KOPT-K1 (cell line): Measurements from ENCODE around the gene RARRES2.
"Not testable (repeated sequence)": the region's sequence is repeated elsewhere in the genome, so short reads cannot be mapped to it uniquely, and the experiment has no call there.

ENCODE experiments used
- H3K27ac ChIP-seq: fragments of 200-600 bp; sonication (generic); 2 replicates; pipeline ENCODE4 v1.5.1; 2016; ENCODE audit warnings: antibody characterized with exemption, mild to moderate bottlenecking, low read depth, low read length; ENCODE audit not compliant: poor library complexity, severe bottlenecking
- H3K36me3 ChIP-seq: fragments of 200-600 bp; sonication (generic); 2 replicates; pipeline ENCODE4 v1.5.1; 2017; ENCODE audit warnings: antibody characterized with exemption, mild to moderate bottlenecking, low read length, moderate library complexity; ENCODE audit not compliant: insufficient read depth
- H3K9me3 ChIP-seq: fragments of 200-600 bp; sonication (generic); 2 replicates; pipeline ENCODE4 v1.5.1; 2017; ENCODE audit warnings: antibody characterized with exemption, low read length, mild to moderate bottlenecking; ENCODE audit not compliant: insufficient read depth, poor library complexity, severe bottlenecking

Gene RARRES2

GRCh38 chr7:150313367-150313809 lies 28.0 kb downstream of the RARRES2 start:
- Histone ChIP-seq H3K36me3 (no peaks in the 10 kb centered on the region), H3K27ac (no peak overlapping the region)

GRCh38 chr7:150312649-150313366 lies 28.6 kb downstream of the RARRES2 start:
- H3K9me3 ChIP-seq, H3K27ac ChIP-seq: not testable (repeated sequence)

More at GRCh38 chr7:150313367-150313809, 28.0 kb downstream of the RARRES2 start:
- no peaks in the 10 kb centered on the region for H3K9me3 ChIP-seq

GRCh38 chr7:150311711-150312110 lies 29.7 kb downstream of the RARRES2 start:
- no peak overlapping the region for H3K27ac ChIP-seq
- H3K9me3 ChIP-seq = no peaks in the 10 kb centered on the region

More at GRCh38 chr7:150312649-150313366, 28.6 kb downstream of the RARRES2 start:
- not testable (repeated sequence) for H3K36me3 ChIP-seq

GRCh38 chr7:150311146-150311545 lies 30.3 kb downstream of the RARRES2 start:
- no peaks in the 10 kb centered on the region for H3K36me3 ChIP-seq
- no peak overlapping the region for H3K27ac ChIP-seq
- no peaks in the 10 kb centered on the region for H3K9me3 ChIP-seq

More at GRCh38 chr7:150311711-150312110, 29.7 kb downstream of the RARRES2 start:
- H3K36me3 ChIP-seq = no peaks in the 10 kb centered on the region

- Histone ChIP-seq H3K9me3 (no peaks in the 10 kb centered on the region), H3K36me3 (no peaks in the 10 kb centered on the region), H3K27ac (no peak overlapping the region)
These were observed 32.9 kb downstream of the RARRES2 start for GRCh38 chr7:150308575-150308974.

- no peaks in the 10 kb centered on the region for H3K9me3 ChIP-seq
- no peak overlapping the region for H3K27ac ChIP-seq
- no peaks in the 10 kb centered on the region for H3K36me3 ChIP-seq
These were observed 33.5 kb downstream of the RARRES2 start for GRCh38 chr7:150307904-150308303.

- no peaks in the 10 kb centered on the region for H3K9me3 ChIP-seq
- no peak overlapping the region for H3K27ac ChIP-seq
- H3K36me3 ChIP-seq = no peaks in the 10 kb centered on the region
These were observed 34.3 kb downstream of the RARRES2 start for GRCh38 chr7:150307129-150307528.

GRCh38 chr7:150306377-150306776 lies 35.1 kb downstream of the RARRES2 start:
- H3K9me3 ChIP-seq, H3K27ac ChIP-seq: not testable (repeated sequence)

GRCh38 chr7:150305903-150306284 lies 35.5 kb downstream of the RARRES2 start:
- H3K27ac ChIP-seq, H3K36me3 ChIP-seq, H3K9me3 ChIP-seq: not testable (repeated sequence)

More at GRCh38 chr7:150306377-150306776, 35.1 kb downstream of the RARRES2 start:
- not testable (repeated sequence) for H3K36me3 ChIP-seq

GRCh38 chr7:150305259-150305902 lies 36.0 kb downstream of the RARRES2 start:
- not testable (repeated sequence) for H3K27ac ChIP-seq, H3K9me3 ChIP-seq, H3K36me3 ChIP-seq

GRCh38 chr7:150304499-150305258 lies 36.8 kb downstream of the RARRES2 start:
- not testable (repeated sequence) for H3K36me3 ChIP-seq, H3K9me3 ChIP-seq, H3K27ac ChIP-seq

- not testable (repeated sequence) for H3K36me3 ChIP-seq, H3K9me3 ChIP-seq, H3K27ac ChIP-seq
These were observed 38.5 kb downstream of the RARRES2 start for GRCh38 chr7:150302908-150303310.

- not testable (repeated sequence) for H3K27ac ChIP-seq, H3K9me3 ChIP-seq, H3K36me3 ChIP-seq
These were observed 43.5 kb downstream of the RARRES2 start for GRCh38 chr7:150297978-150298377.

- not testable (repeated sequence) for H3K9me3 ChIP-seq, H3K27ac ChIP-seq, H3K36me3 ChIP-seq
These were observed 44.6 kb downstream of the RARRES2 start for GRCh38 chr7:150296802-150297201.

- H3K27ac ChIP-seq, H3K36me3 ChIP-seq, H3K9me3 ChIP-seq: not testable (repeated sequence)
These were observed 45.8 kb downstream of the RARRES2 start for GRCh38 chr7:150295614-150296013.
